Esophagus squamous epithelium (tissue), 5 donors: ENCODE data around the gene SCN4B. TPM values are rescaled to one million over a fixed set of nuclear protein-coding genes. Genes with fewer than 3 reads are reported as not detected.

Experiments
- DNase-seq: peaks from one replicate; lab custom pipeline; 2025; lab: John Stamatoyannopoulos, UW
- H3K27ac ChIP-seq, 4 donors: fragments of 200-600 bp; sonication (generic); one replicate each; pipeline ENCODE4 v1.5.1; 2016 to 2019; ENCODE audit warnings: mild to moderate bottlenecking in 1 of 4
- H3K27me3 ChIP-seq, 4 donors: fragments of 200-600 bp; sonication (generic); 1 replicate in 3 of 4; 2 replicates in 1 of 4; pipeline versions ENCODE4 v1.5.1 to v1.6.0; 2017 to 2021; ENCODE audit warnings: antibody characterized with exemption in 1 of 4
- H3K36me3 ChIP-seq, 3 donors: fragments of 200-600 bp; sonication (generic); one replicate each; pipeline ENCODE4 v1.5.1; 2016 to 2019
- H3K4me1 ChIP-seq, 3 donors: fragments of 200-600 bp; sonication (generic); one replicate each; pipeline ENCODE4 v1.5.1; 2017 to 2019
- H3K4me3 ChIP-seq, 4 donors: fragments of 200-600 bp; sonication (generic); 1 replicate in 3 of 4; 2 replicates in 1 of 4; pipeline ENCODE4 v1.5.1; 2016 to 2019; ENCODE audit warnings: mild to moderate bottlenecking in 2 of 4, moderate library complexity in 1 of 4
- H3K9me3 ChIP-seq, 3 donors: fragments of 200-600 bp; sonication (generic); one replicate each; pipeline ENCODE4 v1.5.1; 2016 to 2019
- POLR2A ChIP-seq, 4 donors: fragments of 450-650 bp; IDR thresholded peaks; one replicate each; pipeline ENCODE4 v1.6.1; 2017; ENCODE audit warnings: antibody characterized with exemption in 4 of 4, mild to moderate bottlenecking in 4 of 4, moderate library complexity in 3 of 4
- WGBS, 2 donors: methylation state at CpG; one replicate each; pipeline ENCODE4 v1.1.5; 2018; 5-methylcytosine and 5-hydroxymethylcytosine counted together
- intact Hi-C: fragments of 100-400 bp; cut with DNase I; formaldehyde crosslinking; loops from one replicate; pipeline ENCODE4 v1.15.0; 2022
- total RNA-seq, 4 donors: library from RNA; depleted of rRNA; stranded (reverse); fragments of >200 nt; gene quantifications; one replicate each; pipeline ENCODE4 v1.1.0, GENCODE V29; 2016
- TF ChIP-seq, protein P1 (sequence below), 6 experiments: fragments of 450-650 bp in 4 of 6; fragments of 200-600 bp in 2 of 6; sonication (generic) in 2 of 6; IDR thresholded peaks; one replicate each; pipeline ENCODE4 v1.5.1; 2016 to 2019; ENCODE audit warnings: antibody characterized with exemption in 6 of 6, mild to moderate bottlenecking in 4 of 6, moderate library complexity in 4 of 6
- donor health status: DM: yes; HTN: yes; CAD: no.

The SCN4B gene
- total RNA-seq, 4 donors from 2014 or later = 0.87 to 4.2 (median 1.3) TPM

DNA sequence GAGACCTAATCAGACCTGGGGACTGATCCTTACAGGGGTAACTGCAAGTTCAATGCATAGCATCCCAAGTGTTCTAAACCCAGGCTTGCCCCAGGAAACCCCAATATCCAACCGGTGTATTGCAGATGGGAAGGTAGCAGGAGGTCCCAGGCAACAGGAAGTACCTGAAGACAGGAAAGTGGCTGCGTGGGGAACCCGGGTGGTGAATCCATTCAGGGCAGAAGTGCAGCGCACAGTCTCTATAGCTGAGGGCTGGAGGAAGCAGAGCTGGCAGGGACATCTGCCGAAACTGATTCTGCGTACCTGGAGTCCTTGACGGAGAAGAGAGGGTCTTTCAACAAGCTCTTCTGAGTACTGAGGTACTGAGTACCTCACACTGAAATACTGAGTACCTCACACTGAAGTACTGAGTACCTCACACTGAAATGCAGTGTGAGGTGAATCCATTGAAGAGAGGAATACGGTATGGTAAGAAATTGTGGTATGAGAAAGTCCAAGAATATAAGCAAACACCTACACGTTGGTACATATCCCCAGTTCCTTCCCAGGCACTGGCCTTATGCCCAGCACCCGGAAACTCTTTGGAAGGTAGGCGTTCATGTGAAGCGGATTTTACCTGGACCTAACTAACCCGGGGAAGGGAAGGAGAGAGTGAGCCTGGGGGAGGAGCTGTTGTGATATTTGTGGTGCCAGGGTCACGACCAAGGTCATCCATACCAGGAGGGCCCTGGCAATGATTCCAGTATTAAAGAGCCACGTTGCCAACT is 20.1 kb downstream of the SCN4B start:
- Histone ChIP-seq H3K4me1 (peaks cover 0 to 42% (median 4%) of the 10 kb centered on the region in 3 donors), H3K27ac (peak overlapping the region in 3 of 4 donors; percentile 10 to 25 (median 17)), H3K4me3 (no peak overlapping the region), H3K27me3 (peaks cover 0 to 19% (median 0%) of the 10 kb centered on the region in 4 donors), H3K36me3 (no peaks in the 10 kb centered on the region), H3K9me3 (no peaks in the 10 kb centered on the region)
- WGBS, 2 donors = 38 to 61% methylated on average over 13 of the region's 15 CpGs
- no peak for DNase-seq
- TF ChIP-seq, protein P1, sequence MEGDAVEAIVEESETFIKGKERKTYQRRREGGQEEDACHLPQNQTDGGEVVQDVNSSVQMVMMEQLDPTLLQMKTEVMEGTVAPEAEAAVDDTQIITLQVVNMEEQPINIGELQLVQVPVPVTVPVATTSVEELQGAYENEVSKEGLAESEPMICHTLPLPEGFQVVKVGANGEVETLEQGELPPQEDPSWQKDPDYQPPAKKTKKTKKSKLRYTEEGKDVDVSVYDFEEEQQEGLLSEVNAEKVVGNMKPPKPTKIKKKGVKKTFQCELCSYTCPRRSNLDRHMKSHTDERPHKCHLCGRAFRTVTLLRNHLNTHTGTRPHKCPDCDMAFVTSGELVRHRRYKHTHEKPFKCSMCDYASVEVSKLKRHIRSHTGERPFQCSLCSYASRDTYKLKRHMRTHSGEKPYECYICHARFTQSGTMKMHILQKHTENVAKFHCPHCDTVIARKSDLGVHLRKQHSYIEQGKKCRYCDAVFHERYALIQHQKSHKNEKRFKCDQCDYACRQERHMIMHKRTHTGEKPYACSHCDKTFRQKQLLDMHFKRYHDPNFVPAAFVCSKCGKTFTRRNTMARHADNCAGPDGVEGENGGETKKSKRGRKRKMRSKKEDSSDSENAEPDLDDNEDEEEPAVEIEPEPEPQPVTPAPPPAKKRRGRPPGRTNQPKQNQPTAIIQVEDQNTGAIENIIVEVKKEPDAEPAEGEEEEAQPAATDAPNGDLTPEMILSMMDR (IDR thresholded peaks at IDR 0.05) = no peak
- TF ChIP-seq POLR2A (IDR thresholded peaks at IDR 0.05) = no peak
- intact Hi-C loops = no loop called here

DNA sequence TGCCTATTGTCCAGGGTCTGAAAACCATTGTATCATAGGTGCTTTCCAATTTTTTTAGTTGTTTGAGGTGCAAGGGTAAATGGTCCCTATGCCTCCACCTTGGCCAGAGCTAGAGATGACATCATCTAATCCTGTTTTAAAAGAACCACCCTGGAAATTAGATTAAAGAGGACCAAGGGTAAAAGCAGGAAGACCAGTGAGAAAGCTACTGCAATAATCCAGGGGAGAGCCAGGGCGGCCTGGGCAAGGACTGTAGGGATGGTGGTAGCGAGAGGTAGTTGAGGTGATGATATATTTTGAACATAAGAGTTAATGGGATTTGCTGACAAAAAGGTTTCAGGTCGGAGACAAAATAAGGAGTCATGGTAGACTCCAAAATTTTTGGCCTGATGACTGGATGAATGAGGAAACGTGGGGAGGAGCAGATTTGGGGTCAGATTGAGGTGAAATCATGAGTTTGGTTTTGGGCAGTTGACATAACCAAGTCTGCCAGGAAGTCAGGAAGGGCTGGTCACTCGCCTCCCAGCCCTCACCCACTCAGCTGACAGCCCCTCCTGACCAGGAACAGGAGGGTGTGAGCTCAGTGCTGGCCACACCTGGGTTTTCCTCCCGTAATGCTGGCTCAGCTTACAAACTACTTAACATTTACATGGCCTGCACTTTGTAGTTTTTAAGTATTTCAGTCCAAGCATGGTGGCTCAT is 23.0 kb downstream of the SCN4B start:
- H3K27me3 ChIP-seq = no peaks in the 10 kb centered on the region
- H3K4me1 ChIP-seq = peaks cover 0 to 42% (median 4%) of the 10 kb centered on the region in 3 donors
- no peak overlapping the region for H3K4me3 ChIP-seq
- no peak for TF ChIP-seq POLR2A (IDR thresholded peaks at IDR 0.05)
- TF ChIP-seq, protein P1 (IDR thresholded peaks at IDR 0.05) = no peak
- H3K36me3 ChIP-seq = peaks cover 0 to 18% (median 0%) of the 10 kb centered on the region in 3 donors
- intact Hi-C loops = no loop called here
- no peaks in the 10 kb centered on the region for H3K9me3 ChIP-seq
- DNase-seq = no peak
- WGBS, 2 donors = 52 to 66% methylated on average over 6 of the region's 6 CpGs
- peak overlapping the region; percentile 0 to 56 (median 22) for H3K27ac ChIP-seq

DNA sequence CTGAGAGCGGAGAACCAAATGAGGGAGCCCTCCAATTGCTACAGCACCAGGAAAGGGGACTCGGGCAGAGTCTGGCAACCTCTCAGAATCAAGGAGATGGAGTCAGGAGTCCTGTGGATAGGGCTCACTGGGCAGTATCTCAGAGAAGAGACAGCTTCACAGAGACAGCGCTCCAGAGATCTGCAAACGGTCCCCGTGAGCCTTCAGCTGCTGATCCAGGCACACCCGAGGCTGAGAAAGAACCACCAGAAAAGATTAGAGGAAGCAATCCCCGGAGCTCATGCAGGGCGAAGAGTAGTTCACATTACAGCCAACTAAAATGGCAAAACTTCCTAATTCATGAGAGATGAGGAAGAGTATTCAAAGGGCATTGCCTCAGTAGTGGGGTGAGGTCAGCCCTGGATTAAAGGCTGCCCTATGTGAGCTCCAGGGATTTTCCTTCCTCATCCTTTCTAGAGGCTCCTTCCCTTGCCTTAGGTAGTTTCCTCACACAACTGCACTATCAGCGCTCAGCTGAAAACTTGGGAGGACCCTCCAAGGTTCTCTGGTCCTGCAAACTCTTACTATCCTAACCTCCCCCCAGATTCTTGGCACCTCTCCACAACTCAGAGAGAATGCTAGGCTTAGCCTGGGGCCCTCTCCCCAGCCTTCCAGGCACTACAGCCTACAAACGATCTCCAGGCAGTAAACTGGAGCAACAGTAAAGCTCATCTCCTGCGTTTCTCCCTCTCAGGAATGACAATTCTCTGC is 23.7 kb downstream of the SCN4B start:
- Histone ChIP-seq H3K4me1 (peaks cover 0 to 42% (median 4%) of the 10 kb centered on the region in 3 donors), H3K9me3 (no peaks in the 10 kb centered on the region), H3K27me3 (no peaks in the 10 kb centered on the region), H3K36me3 (peaks cover 0 to 22% (median 0%) of the 10 kb centered on the region in 3 donors), H3K4me3 (no peak overlapping the region), H3K27ac (peak overlapping the region; percentile 0 to 56 (median 20))
- TF ChIP-seq, protein P1 (IDR thresholded peaks at IDR 0.05) = no peak
- no peak for TF ChIP-seq POLR2A (IDR thresholded peaks at IDR 0.05)
- no peak for DNase-seq
- 58 to 61% methylated on average over 11 of the region's 11 CpGs for WGBS, 2 donors
- intact Hi-C loops = no loop called here

DNA sequence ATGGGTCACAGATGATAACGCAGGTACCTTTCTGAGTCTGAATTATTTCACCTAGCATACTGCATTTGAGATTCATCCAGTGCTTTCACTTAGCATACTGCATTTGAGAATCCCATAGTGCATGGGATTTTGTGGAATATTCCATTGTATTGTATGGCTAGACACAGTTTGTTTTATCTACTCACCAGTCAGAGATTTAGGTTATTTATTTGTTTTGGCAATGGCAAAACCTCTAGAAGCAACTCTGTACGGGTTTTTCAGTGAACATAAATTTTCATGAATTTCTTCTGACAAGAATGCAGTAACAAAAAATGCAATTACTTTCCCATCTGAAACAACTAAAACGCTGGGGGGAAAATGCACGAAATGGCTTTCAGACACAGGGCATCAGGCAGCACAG is 24.3 kb downstream of the SCN4B start:
- WGBS, 2 donors = 38 to 51% methylated on average over 4 of the region's 4 CpGs

More for the DNA sequence above, 24.3 kb downstream of the SCN4B start:
- Histone ChIP-seq H3K27ac (peak overlapping the region in 2 of 4 donors; percentile 22 to 56), H3K9me3 (no peaks in the 10 kb centered on the region), H3K4me1 (peaks cover 0 to 38% (median 4%) of the 10 kb centered on the region in 3 donors), H3K4me3 (no peak overlapping the region), H3K27me3 (no peaks in the 10 kb centered on the region), H3K36me3 (peaks cover 0 to 28% (median 0%) of the 10 kb centered on the region in 3 donors)
- TF ChIP-seq, protein P1 (IDR thresholded peaks at IDR 0.05) = no peak
- TF ChIP-seq POLR2A (IDR thresholded peaks at IDR 0.05) = no peak
- no peak for DNase-seq
- intact Hi-C loops = no loop called here
